PC-9 (cell line): ENCODE measurements around the gene MT1HL1. TPM values are rescaled to one million over a fixed set of nuclear protein-coding genes. Genes with fewer than 3 reads are reported as not detected.

ENCODE experiments used
- BruUV-seq: library from RNA; stranded (reverse); fragments of 400-500 nt; replicated peaks from 2 replicates; lab custom pipeline; 2021; lab: Mats Ljungman, UMichigan
- CTCF ChIA-PET: fragments of 300-600 bp; sonication (Branson Sonifier 250); formaldehyde crosslinking; loops from one replicate; lab custom pipeline; 2022; ENCODE audit warnings: antibody characterized with exemption; lab: Charles Lee
- POLR2A ChIA-PET: fragments of 300-600 bp; sonication (Branson Sonifier 250); formaldehyde crosslinking; loops from one replicate; lab custom pipeline; 2022; ENCODE audit warnings: antibody characterized with exemption; ENCODE audit not compliant: unreplicated experiment; lab: Charles Lee
- DNase-seq, 2 experiments: peaks; one replicate each; pipeline versions ENCODE4 v3.0.0 to v3.0.0-alpha.2; 2015 to 2022; ENCODE audit warnings: mixed read lengths in 1 of 2
- H2AFZ ChIP-seq: fragments of 200-600 bp; sonication (generic); 2 replicates; pipeline ENCODE4 v1.8.1; 2017; ENCODE audit warnings: antibody characterized with exemption
- H3F3A ChIP-seq: fragments of 200-600 bp; sonication (generic); 2 replicates; pipeline ENCODE4 v1.8.1; 2017; ENCODE audit warnings: antibody characterized with exemption, mild to moderate bottlenecking, low read depth; ENCODE audit not compliant: insufficient read depth
- H3K27ac ChIP-seq: fragments of 200-600 bp; sonication (generic); 2 replicates; pipeline ENCODE4 v1.6.1; 2016; ENCODE audit warnings: mixed run types
- H3K27me3 ChIP-seq: fragments of 200-600 bp; sonication (generic); 2 replicates; pipeline ENCODE4 v1.6.1; 2016; ENCODE audit warnings: low read depth, mixed run types; ENCODE audit not compliant: insufficient read depth
- H3K36me3 ChIP-seq: fragments of 200-600 bp; sonication (generic); 2 replicates; pipeline ENCODE4 v1.6.1; 2016; ENCODE audit warnings: low read depth, mixed run types
- H3K4me1 ChIP-seq: fragments of 200-600 bp; sonication (generic); replicated peaks from 2 replicates; pipeline ENCODE4 v1.6.1; 2016; ENCODE audit warnings: mixed run types; ENCODE audit not compliant: insufficient read depth
- H3K4me2 ChIP-seq: fragments of 200-600 bp; sonication (generic); 2 replicates; pipeline ENCODE4 v1.6.1; 2017; ENCODE audit warnings: mixed run types
- H3K4me3 ChIP-seq: fragments of 200-600 bp; sonication (generic); 2 replicates; pipeline ENCODE4 v1.6.1; 2016; ENCODE audit warnings: mixed run types
- H3K79me2 ChIP-seq: fragments of 200-600 bp; sonication (generic); 2 replicates; pipeline ENCODE4 v1.6.1; 2017; ENCODE audit warnings: low read depth, mixed run types
- H3K9me2 ChIP-seq: fragments of 200-600 bp; sonication (generic); 2 replicates; pipeline ENCODE4 v1.8.1; 2017; ENCODE audit warnings: mild to moderate bottlenecking; ENCODE audit not compliant: insufficient read depth
- H3K9me3 ChIP-seq: fragments of 200-600 bp; sonication (generic); 2 replicates; pipeline ENCODE4 v1.8.1; 2016; ENCODE audit warnings: low read depth; ENCODE audit not compliant: insufficient read depth
- H4K20me1 ChIP-seq: fragments of 200-600 bp; sonication (generic); 2 replicates; pipeline ENCODE4 v1.8.1; 2017; ENCODE audit not compliant: insufficient read depth
- CTCF ChIP-seq: fragments of 200-600 bp; sonication (generic); conservative IDR thresholded peaks from 2 replicates; pipeline ENCODE4 v1.6.1; 2017; ENCODE audit warnings: mixed run types, antibody characterized with exemption, mild to moderate bottlenecking, moderate library complexity
- EZH2 ChIP-seq: fragments of 200-600 bp; sonication (generic); IDR thresholded peaks from 2 replicates; pipeline ENCODE4 v1.8.0; 2017; ENCODE audit warnings: antibody characterized with exemption, low read depth
- intact Hi-C: fragments of 100-400 bp; cut with micrococcal nuclease; formaldehyde crosslinking; loops from one replicate; pipeline ENCODE4 v1.10.0; 2022; ENCODE audit not compliant: unreplicated experiment
- total RNA-seq: library from RNA; stranded (reverse); gene quantifications from 2 replicates; pipeline ENCODE4 v1.2.3, GENCODE V29; 2021

The MT1HL1 gene
- total RNA-seq, 1 experiment from 2014 or later: not detected

GRCh38 chr1:237000191-237000590 lies 4.0 kb downstream of the MT1HL1 start:
- Histone ChIP-seq H3K27me3 (peaks cover 82% of the 10 kb centered on the region), H3K9me2 (no peaks in the 10 kb centered on the region), H4K20me1 (no peaks in the 10 kb centered on the region), H3K4me2 (no peak overlapping the region), H3K9me3 (no peaks in the 10 kb centered on the region), H3K4me3 (no peak overlapping the region), H3K79me2 (no peaks in the 10 kb centered on the region), H3F3A (no peaks in the 10 kb centered on the region), H3K27ac (no peak overlapping the region), H3K36me3 (no peaks in the 10 kb centered on the region), H2AFZ (no peak overlapping the region), H3K4me1 (no peaks in the 10 kb centered on the region)
- DNase-seq: no peak
- no TSS peak for BruUV-seq
- TF ChIP-seq CTCF: no peak
- ChIA-PET POLR2A (no interaction called here), CTCF (no interaction called here)
- intact Hi-C loops: no loop called here

GRCh38 chr1:236998546-236998945 lies 5.7 kb downstream of the MT1HL1 start:
- Histone ChIP-seq H3K27ac (no peak overlapping the region), H4K20me1 (no peaks in the 10 kb centered on the region), H3K79me2 (no peaks in the 10 kb centered on the region), H3K4me1 (no peaks in the 10 kb centered on the region), H3K9me2 (no peaks in the 10 kb centered on the region), H3K4me2 (no peak overlapping the region), H3K4me3 (no peak overlapping the region), H3K36me3 (no peaks in the 10 kb centered on the region), H2AFZ (no peak overlapping the region), H3K27me3 (peaks cover 66% of the 10 kb centered on the region), H3K9me3 (no peaks in the 10 kb centered on the region), H3F3A (no peaks in the 10 kb centered on the region)
- ChIA-PET POLR2A (no interaction called here), CTCF (no interaction called here)
- intact Hi-C loops: no loop called here
- TF ChIP-seq EZH2 (no peak), CTCF (no peak)
- DNase-seq: no peak
- no TSS peak for BruUV-seq

GRCh38 chr1:236997882-236998281 lies 6.4 kb downstream of the MT1HL1 start:
- H3K36me3 ChIP-seq: no peaks in the 10 kb centered on the region
- H3K4me3 ChIP-seq: no peak overlapping the region
- no peak overlapping the region for H2AFZ ChIP-seq
- CTCF ChIA-PET: no interaction called here
- intact Hi-C loops: no loop called here
- TF ChIP-seq EZH2 (no peak), CTCF (no peak)
- peaks cover 60% of the 10 kb centered on the region for H3K27me3 ChIP-seq
- H4K20me1 ChIP-seq: no peaks in the 10 kb centered on the region
- H3K9me2 ChIP-seq: no peaks in the 10 kb centered on the region
- no peaks in the 10 kb centered on the region for H3K4me1 ChIP-seq
- no TSS peak for BruUV-seq
- DNase-seq: no peak
- POLR2A ChIA-PET: no interaction called here
- H3K27ac ChIP-seq: no peak overlapping the region
- no peaks in the 10 kb centered on the region for H3K9me3 ChIP-seq
- H3F3A ChIP-seq: no peaks in the 10 kb centered on the region
- H3K79me2 ChIP-seq: no peaks in the 10 kb centered on the region
- no peak overlapping the region for H3K4me2 ChIP-seq
